HG03565 (cell line): ENCODE results near the gene SRRM3.
"Not testable (repeated sequence)": the region's sequence is repeated elsewhere in the genome, so short reads cannot be mapped to it uniquely, and the experiment has no call there.

Source experiments
- ATAC-seq: cut with Tn5 transposase; IDR thresholded peaks from one replicate; pipeline ENCODE4 v1.9.1; 2021; ENCODE audit warnings: mild to moderate bottlenecking, moderate library complexity; ENCODE audit not compliant: unreplicated experiment

SRRM3 gene

GRCh38 chr7:76226878-76227423 lies 25.3 kb downstream of the SRRM3 start:
- not testable (repeated sequence) for ATAC-seq

- ATAC-seq = no peak
Measured at GRCh38 chr7:76230214-76230613, 28.5 kb downstream of the SRRM3 start.

GRCh38 chr7:76231071-76231470 lies 29.4 kb downstream of the SRRM3 start:
- ATAC-seq = no peak

- ATAC-seq = no peak
Measured at GRCh38 chr7:76231583-76231982, 29.9 kb downstream of the SRRM3 start.

- no peak for ATAC-seq
Measured at GRCh38 chr7:76232698-76233097, 31.0 kb downstream of the SRRM3 start.

GRCh38 chr7:76233538-76234281 lies 32.0 kb downstream of the SRRM3 start:
- no peak for ATAC-seq

GRCh38 chr7:76234282-76234584 lies 32.5 kb downstream of the SRRM3 start:
- ATAC-seq = no peak

GRCh38 chr7:76234931-76235441 lies 33.3 kb downstream of the SRRM3 start:
- no peak for ATAC-seq

- no peak for ATAC-seq
Measured at GRCh38 chr7:76236224-76236623, 34.5 kb downstream of the SRRM3 start.

GRCh38 chr7:76238326-76238725 lies 36.6 kb downstream of the SRRM3 start:
- no peak for ATAC-seq

- ATAC-seq = no peak
Measured at GRCh38 chr7:76241141-76241540, 39.4 kb downstream of the SRRM3 start.

- ATAC-seq = not testable (repeated sequence)
Measured at GRCh38 chr7:76242517-76243063, 40.9 kb downstream of the SRRM3 start.

- no peak for ATAC-seq
Measured at GRCh38 chr7:76244781-76245391, 43.2 kb downstream of the SRRM3 start.

- no peak for ATAC-seq
Measured at GRCh38 chr7:76246804-76247389, 45.2 kb downstream of the SRRM3 start.

GRCh38 chr7:76247938-76248337 lies 46.2 kb downstream of the SRRM3 start:
- ATAC-seq = no peak

GRCh38 chr7:76252021-76252420 lies 50.3 kb downstream of the SRRM3 start:
- ATAC-seq = no peak

- ATAC-seq = no peak
Measured at GRCh38 chr7:76254781-76255180, 53.1 kb downstream of the SRRM3 start.

GRCh38 chr7:76257973-76258372 lies 56.3 kb downstream of the SRRM3 start:
- no peak for ATAC-seq

GRCh38 chr7:76259124-76260093 lies 57.7 kb downstream of the SRRM3 start:
- ATAC-seq = no peak

GRCh38 chr7:76260171-76260703 lies 58.5 kb downstream of the SRRM3 start:
- no peak for ATAC-seq
